H9 (cell line): Measurements from ENCODE around the gene STK17B. TPM values are rescaled to one million over a fixed set of nuclear protein-coding genes. Genes with fewer than 3 reads are reported as not detected.

Experiments used
- DNase-seq: peaks from one replicate; pipeline ENCODE4 v3.0.0-alpha.2; 2017
- H2AFZ ChIP-seq: one replicate; pipeline ENCODE4 v1.6.1; 2013; ENCODE audit warnings: mild to moderate bottlenecking, low read length, control low read depth, moderate library complexity
- H2AK5ac ChIP-seq: 2 replicates; pipeline ENCODE4 v1.6.1; 2013; ENCODE audit warnings: low read length, control low read depth, mixed read lengths; ENCODE audit not compliant: insufficient read length
- H2BK120ac ChIP-seq: one replicate; pipeline ENCODE4 v1.6.1; 2013; ENCODE audit warnings: low read depth, mild to moderate bottlenecking, low read length, control low read depth, inconsistent platforms; ENCODE audit not compliant: poor library complexity, severe bottlenecking
- H2BK12ac ChIP-seq: 2 replicates; pipeline ENCODE4 v1.6.1; 2013; ENCODE audit warnings: low read length, control low read depth, mixed read lengths, low read depth; ENCODE audit not compliant: insufficient read length
- H2BK15ac ChIP-seq: 2 replicates; pipeline ENCODE4 v1.6.1; 2013; ENCODE audit warnings: low read depth, low read length, control low read depth
- H2BK20ac ChIP-seq: one replicate; pipeline ENCODE4 v1.6.1; 2013; ENCODE audit warnings: low read depth, mild to moderate bottlenecking, low read length, control low read depth, inconsistent platforms; ENCODE audit not compliant: poor library complexity, severe bottlenecking
- H2BK5ac ChIP-seq: 2 replicates; pipeline ENCODE4 v1.6.1; 2013; ENCODE audit warnings: low read length, control low read depth, mixed read lengths; ENCODE audit not compliant: insufficient read length
- H3K14ac ChIP-seq: 2 replicates; pipeline ENCODE4 v1.6.1; 2013; ENCODE audit warnings: low read length, control low read depth; ENCODE audit not compliant: insufficient read depth
- H3K18ac ChIP-seq: 2 replicates; pipeline ENCODE4 v1.6.1; 2013; ENCODE audit warnings: low read depth, mild to moderate bottlenecking, mixed read lengths, low read length, control low read depth; ENCODE audit not compliant: insufficient read length
- H3K23ac ChIP-seq: 2 replicates; pipeline ENCODE4 v1.6.1; 2013; ENCODE audit warnings: low read length, control low read depth, mixed read lengths, low read depth; ENCODE audit not compliant: insufficient read length
- H3K23me2 ChIP-seq: 2 replicates; pipeline ENCODE4 v1.6.1; 2013; ENCODE audit warnings: low read depth, mild to moderate bottlenecking, mixed read lengths, low read length, control low read depth; ENCODE audit not compliant: insufficient read length, poor library complexity, severe bottlenecking
- H3K27ac ChIP-seq: 2 replicates; pipeline ENCODE4 v1.5.1; 2013; ENCODE audit warnings: low read length, control low read depth, mixed read lengths, low read depth; ENCODE audit not compliant: insufficient read length
- H3K27me3 ChIP-seq: 2 replicates; pipeline ENCODE4 v1.6.1; 2013; ENCODE audit warnings: low read length, control low read depth, inconsistent platforms; ENCODE audit not compliant: insufficient read depth
- H3K4ac ChIP-seq: 2 replicates; pipeline ENCODE4 v1.6.1; 2013; ENCODE audit warnings: low read depth, mild to moderate bottlenecking, control low read depth, inconsistent platforms, low read length, moderate library complexity
- H3K4me1 ChIP-seq: 2 replicates; pipeline ENCODE4 v1.6.1; 2013; ENCODE audit warnings: low read length, control low read depth, inconsistent platforms; ENCODE audit not compliant: insufficient read depth
- H3K4me2 ChIP-seq: 2 replicates; pipeline ENCODE4 v1.6.1; 2013; ENCODE audit warnings: low read length, control low read depth, mixed read lengths; ENCODE audit not compliant: insufficient read length, insufficient read depth
- H3K56ac ChIP-seq: 2 replicates; pipeline ENCODE4 v1.6.1; 2013; ENCODE audit warnings: low read depth, mild to moderate bottlenecking, mixed read lengths, low read length, control low read depth; ENCODE audit not compliant: insufficient read length
- H3K79me1 ChIP-seq: 2 replicates; pipeline ENCODE4 v1.6.1; 2013; ENCODE audit warnings: low read depth, mild to moderate bottlenecking, moderate library complexity, low read length, control low read depth, inconsistent platforms; ENCODE audit not compliant: insufficient read depth, poor library complexity, severe bottlenecking
- H3K79me2 ChIP-seq: 2 replicates; pipeline ENCODE4 v1.6.1; 2013; ENCODE audit warnings: low read length, control low read depth, inconsistent platforms; ENCODE audit not compliant: insufficient read depth
- H3K9ac ChIP-seq: 2 replicates; pipeline ENCODE4 v1.6.1; 2013; ENCODE audit warnings: low read length, control low read depth, mixed read lengths; ENCODE audit not compliant: insufficient read length; ENCODE audit errors: extremely low read depth
- H3K9me3 ChIP-seq: one replicate; pipeline ENCODE4 v1.6.1; 2013; ENCODE audit warnings: low read depth, low read length, inconsistent platforms; ENCODE audit not compliant: control insufficient read depth
- H3T11ph ChIP-seq: one replicate; pipeline ENCODE4 v1.6.1; 2013; ENCODE audit warnings: mild to moderate bottlenecking, low read length, control low read depth, inconsistent platforms
- H4K20me1 ChIP-seq: one replicate; pipeline ENCODE4 v1.6.1; 2013; ENCODE audit not compliant: control insufficient read depth, insufficient read length, insufficient read depth
- H4K5ac ChIP-seq: 2 replicates; pipeline ENCODE4 v1.6.1; 2013; ENCODE audit warnings: low read depth, mild to moderate bottlenecking, mixed read lengths, low read length, control low read depth; ENCODE audit not compliant: insufficient read length
- H4K8ac ChIP-seq: replicated peaks from 2 replicates; pipeline ENCODE4 v1.6.1; 2013; ENCODE audit warnings: low read length, control low read depth, mixed read lengths, low read depth; ENCODE audit not compliant: insufficient read length
- H4K91ac ChIP-seq: 2 replicates; pipeline ENCODE4 v1.6.1; 2013; ENCODE audit warnings: low read depth, mild to moderate bottlenecking, moderate library complexity, mixed read lengths, low read length, control low read depth; ENCODE audit not compliant: insufficient read length
- H3K27ac Mint-ChIP-seq, 3 experiments: 2 replicates in 2 of 3; 3 replicates in 1 of 3; pipeline ENCODE4 v1.8.0; 2020 to 2021; ENCODE audit warnings: mixed read lengths in 3 of 3, mild to moderate bottlenecking in 1 of 3, moderate library complexity in 1 of 3
- H3K27me3 Mint-ChIP-seq: 2 replicates; pipeline ENCODE4 v1.8.0; 2021; ENCODE audit warnings: low read depth, mild to moderate bottlenecking, moderate library complexity, mixed read lengths
- H3K36me3 Mint-ChIP-seq, 3 experiments: 2 replicates in 2 of 3; 3 replicates in 1 of 3; pipeline ENCODE4 v1.8.0; 2020 to 2021; ENCODE audit warnings: low read depth in 3 of 3, mixed read lengths in 3 of 3; ENCODE audit not compliant: insufficient read depth in 1 of 3
- H3K4me1 Mint-ChIP-seq, 2 experiments: 2 replicates each; pipeline ENCODE4 v1.8.0; 2020; ENCODE audit warnings: mixed read lengths in 2 of 2
- H3K4me3 Mint-ChIP-seq, 2 experiments: 2 replicates in 1 of 2; 3 replicates in 1 of 2; pipeline ENCODE4 v1.8.0; 2020 to 2021; ENCODE audit warnings: mild to moderate bottlenecking in 2 of 2, mixed read lengths in 2 of 2, moderate library complexity in 1 of 2
- H3K9me3 Mint-ChIP-seq, 2 experiments: 2 replicates in 1 of 2; 3 replicates in 1 of 2; pipeline ENCODE4 v1.8.0; 2020; ENCODE audit warnings: mild to moderate bottlenecking in 2 of 2, mixed read lengths in 2 of 2, moderate library complexity in 1 of 2
- total RNA-seq: library from RNA; stranded (reverse); gene quantifications from 2 replicates; pipeline ENCODE4 v1.2.1, GENCODE V29; 2021
- TF ChIP-seq, protein P1 (sequence below): fragments of 200-600 bp; sonication (generic); conservative IDR thresholded peaks from 3 replicates; pipeline ENCODE4 v1.8.0; 2021; ENCODE audit warnings: antibody characterized with exemption, mild to moderate bottlenecking

Gene STK17B
- total RNA-seq, 1 experiment from 2014 or later, result 6.1 TPM

DNA sequence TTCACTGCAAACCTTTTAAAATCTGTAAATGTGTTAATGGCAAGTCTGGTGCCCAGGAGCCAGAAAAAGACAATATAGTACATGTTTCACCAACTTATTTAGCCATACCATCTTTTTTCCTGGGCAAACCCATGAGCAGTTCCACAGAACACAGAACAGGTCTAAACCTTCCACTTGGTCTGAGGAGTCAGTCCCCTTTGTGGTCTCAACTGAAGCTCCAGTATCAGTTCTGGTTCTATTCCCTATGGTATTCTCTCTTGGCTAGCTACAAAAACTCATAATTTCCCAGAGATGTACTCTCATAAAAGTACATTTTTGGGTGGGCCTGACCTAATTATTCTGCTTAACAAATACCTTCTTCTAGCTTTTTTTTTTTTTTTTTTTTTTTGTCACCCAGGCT lies 31.2 kb downstream of the STK17B start:
- Histone ChIP-seq H4K20me1 (no peaks in the 10 kb centered on the region), H3K4me1 (no peaks in the 10 kb centered on the region), H4K5ac (no peak overlapping the region), H2BK5ac (no peak overlapping the region), H2AK5ac (no peak overlapping the region), H3K9ac (no peak overlapping the region), H3K23me2 (no peaks in the 10 kb centered on the region), H3K9me3 (no peaks in the 10 kb centered on the region), H4K91ac (no peak overlapping the region), H2BK12ac (no peak overlapping the region), H3K4me2 (no peak overlapping the region), H2BK15ac (no peak overlapping the region), H3K27me3 (no peaks in the 10 kb centered on the region), H3K27ac (no peak overlapping the region), H3K18ac (no peak overlapping the region), H2AFZ (no peak overlapping the region), H4K8ac (no peak overlapping the region), H3K79me2 (no peaks in the 10 kb centered on the region), H3K79me1 (no peaks in the 10 kb centered on the region), H3K4ac (no peak overlapping the region), H2BK120ac (no peak overlapping the region), H3K56ac (no peak overlapping the region), H3K23ac (no peak overlapping the region), H2BK20ac (no peak overlapping the region), H3K14ac (no peak overlapping the region), H3T11ph (no peak overlapping the region)
- H3K9me3 Mint-ChIP-seq, result no peaks in the 10 kb centered on the region; a peak in 1 of 5 replicates
- no peaks in the 10 kb centered on the region for H3K27me3 Mint-ChIP-seq
- DNase-seq, result no peak
- H3K27ac Mint-ChIP-seq, result no peak overlapping the region
- TF ChIP-seq, protein P1, sequence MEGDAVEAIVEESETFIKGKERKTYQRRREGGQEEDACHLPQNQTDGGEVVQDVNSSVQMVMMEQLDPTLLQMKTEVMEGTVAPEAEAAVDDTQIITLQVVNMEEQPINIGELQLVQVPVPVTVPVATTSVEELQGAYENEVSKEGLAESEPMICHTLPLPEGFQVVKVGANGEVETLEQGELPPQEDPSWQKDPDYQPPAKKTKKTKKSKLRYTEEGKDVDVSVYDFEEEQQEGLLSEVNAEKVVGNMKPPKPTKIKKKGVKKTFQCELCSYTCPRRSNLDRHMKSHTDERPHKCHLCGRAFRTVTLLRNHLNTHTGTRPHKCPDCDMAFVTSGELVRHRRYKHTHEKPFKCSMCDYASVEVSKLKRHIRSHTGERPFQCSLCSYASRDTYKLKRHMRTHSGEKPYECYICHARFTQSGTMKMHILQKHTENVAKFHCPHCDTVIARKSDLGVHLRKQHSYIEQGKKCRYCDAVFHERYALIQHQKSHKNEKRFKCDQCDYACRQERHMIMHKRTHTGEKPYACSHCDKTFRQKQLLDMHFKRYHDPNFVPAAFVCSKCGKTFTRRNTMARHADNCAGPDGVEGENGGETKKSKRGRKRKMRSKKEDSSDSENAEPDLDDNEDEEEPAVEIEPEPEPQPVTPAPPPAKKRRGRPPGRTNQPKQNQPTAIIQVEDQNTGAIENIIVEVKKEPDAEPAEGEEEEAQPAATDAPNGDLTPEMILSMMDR, result no peak
- H3K4me1 Mint-ChIP-seq, result peaks cover 14 to 17% of the 10 kb centered on the region in 2 experiments
- H3K4me3 Mint-ChIP-seq, result no peak overlapping the region
- peaks cover 19 to 50% (median 25%) of the 10 kb centered on the region in 3 experiments for H3K36me3 Mint-ChIP-seq
